BLaER1 treated with 17β-estradiol and CSF1 and Interleukin-3, amounts not matched to agents 10 nM and 100 nM (cell line): ENCODE measurements around the gene NQO2.
A peak's percentile ranks its signal among the peaks of the same experiment; 100 is the strongest.
"Not testable (repeated sequence)": the region's sequence is repeated elsewhere in the genome, so short reads cannot be mapped to it uniquely, and the experiment has no call there.

Experiments
- H3K27ac ChIP-seq, 11 experiments: shearing (Covaris generic); formaldehyde crosslinking; 2 replicates each; pipeline ENCODE4 v1.8.1; 2022
- H3K27me3 ChIP-seq, 11 experiments: shearing (Covaris generic); formaldehyde crosslinking; 2 replicates each; pipeline ENCODE4 v1.8.1; 2022
- H3K36me3 ChIP-seq, 11 experiments: shearing (Covaris generic); formaldehyde crosslinking; 2 replicates each; pipeline ENCODE4 v1.8.1; 2022
- H3K4me1 ChIP-seq, 10 experiments: shearing (Covaris generic); formaldehyde crosslinking; 2 replicates each; pipeline ENCODE4 v1.8.1; 2022
- H3K4me2 ChIP-seq, 11 experiments: shearing (Covaris generic); formaldehyde crosslinking; 2 replicates each; pipeline ENCODE4 v1.8.1; 2022
- H3K4me3 ChIP-seq, 10 experiments: shearing (Covaris generic); formaldehyde crosslinking; 2 replicates each; pipeline ENCODE4 v1.8.1; 2022
- H3K9ac ChIP-seq, 11 experiments: shearing (Covaris generic); formaldehyde crosslinking; 2 replicates each; pipeline ENCODE4 v1.8.1; 2022
- H3K9me3 ChIP-seq, 11 experiments: shearing (Covaris generic); formaldehyde crosslinking; replicated peaks in 1 of 11; 2 replicates each; pipeline ENCODE4 v1.8.1; 2022
- H4K20me1 ChIP-seq, 11 experiments: shearing (Covaris generic); formaldehyde crosslinking; 2 replicates each; pipeline ENCODE4 v1.8.1; 2022
- Cebpa-rat ChIP-seq, 11 experiments: shearing (Covaris generic); IDR thresholded peaks; 2 replicates each; pipeline ENCODE4 v1.8.1; 2022

NQO2 gene

GRCh38 chr6:3017304-3017703, 17.6 kb downstream of the NQO2 start:
- Histone ChIP-seq H3K27ac (no peak overlapping the region), H3K4me1 (peaks cover 8 to 49% (median 25%) of the 10 kb centered on the region in 10 experiments), H3K36me3 (peaks cover 8 to 65% (median 55%) of the 10 kb centered on the region in 11 experiments), H3K4me3 (no peak overlapping the region), H3K9ac (no peak overlapping the region), H3K9me3 (peaks cover 4 to 10% (median 5%) of the 10 kb centered on the region in 11 experiments), H3K27me3 (no peaks in the 10 kb centered on the region), H4K20me1 (no peaks in the 10 kb centered on the region), H3K4me2 (no peak overlapping the region)
- no peak for TF ChIP-seq Cebpa-rat (IDR thresholded peaks at IDR 0.05)

GRCh38 chr6:3019065-3019464, 19.4 kb downstream of the NQO2 start:
- Histone ChIP-seq H3K9me3 (no peaks in the 10 kb centered on the region), H4K20me1 (no peaks in the 10 kb centered on the region), H3K4me3 (no peak overlapping the region), H3K27ac (no peak overlapping the region), H3K4me2 (peak overlapping the region in 4 of 11 experiments; percentile 19 to 57 (median 44); a peak in 7 of 22 replicates), H3K4me1 (peaks cover 22 to 52% (median 30%) of the 10 kb centered on the region in 10 experiments), H3K9ac (0 out of 22 replicates have a peak overlapping the region, but pooled peaks of 1 of the 11 experiments have one; percentile 19), H3K27me3 (no peaks in the 10 kb centered on the region), H3K36me3 (peaks cover 0 to 54% (median 40%) of the 10 kb centered on the region in 11 experiments; a peak in 17 of 22 replicates)
- TF ChIP-seq Cebpa-rat (IDR thresholded peaks at IDR 0.05) = no peak

GRCh38 chr6:3019749-3020320, 20.1 kb downstream of the NQO2 start:
- TF ChIP-seq Cebpa-rat (IDR thresholded peaks at IDR 0.05) = no peak
- Histone ChIP-seq H3K4me2 (peak overlapping the region in 4 of 11 experiments; percentile 19 to 57 (median 44); a peak in 8 of 22 replicates), H3K36me3 (peaks cover 0 to 46% (median 33%) of the 10 kb centered on the region in 11 experiments; a peak in 16 of 22 replicates), H3K9me3 (no peaks in the 10 kb centered on the region), H3K4me3 (no peak overlapping the region), H3K9ac (0 out of 22 replicates have a peak overlapping the region, but pooled peaks of 1 of the 11 experiments have one; percentile 19), H3K27me3 (no peaks in the 10 kb centered on the region), H3K27ac (no peak overlapping the region), H4K20me1 (no peaks in the 10 kb centered on the region), H3K4me1 (peaks cover 30 to 55% (median 37%) of the 10 kb centered on the region in 10 experiments)

- H3K27me3 ChIP-seq, H3K4me3 ChIP-seq, H3K27ac ChIP-seq, H3K9me3 ChIP-seq, H3K9ac ChIP-seq, H4K20me1 ChIP-seq: not testable (repeated sequence)
- Histone ChIP-seq H3K4me1 (peaks cover 43 to 68% (median 49%) of the 10 kb centered on the region in 10 experiments), H3K4me2 (peak overlapping the region in 5 of 11 experiments; percentile 91 to 99 (median 95); a peak in 8 of 22 replicates), H3K36me3 (peaks cover 0 to 35% (median 24%) of the 10 kb centered on the region in 11 experiments; a peak in 15 of 22 replicates)
Measured at GRCh38 chr6:3020976-3021598, 21.4 kb downstream of the NQO2 start.

- no peak for TF ChIP-seq Cebpa-rat (IDR thresholded peaks at IDR 0.05)
- H3K4me2 ChIP-seq = peak overlapping the region; percentile 78 to 99 (median 94)
- peaks cover 60 to 87% (median 67%) of the 10 kb centered on the region in 10 experiments for H3K4me1 ChIP-seq
- no peaks in the 10 kb centered on the region for H3K9me3 ChIP-seq
- H4K20me1 ChIP-seq = no peaks in the 10 kb centered on the region
- H3K27ac ChIP-seq = peak overlapping the region; percentile 79 to 95 (median 91)
- H3K27me3 ChIP-seq = no peaks in the 10 kb centered on the region
- peaks cover 0 to 19% (median 10%) of the 10 kb centered on the region in 11 experiments; a peak in 12 of 22 replicates for H3K36me3 ChIP-seq
- peak overlapping the region; percentile 72 to 85 (median 81) for H3K9ac ChIP-seq
- H3K4me3 ChIP-seq = peak overlapping the region; percentile 52 to 72 (median 62)
Measured at GRCh38 chr6:3022765-3023662, 23.3 kb downstream of the NQO2 start.

GRCh38 chr6:3023663-3024483, 24.2 kb downstream of the NQO2 start:
- H3K4me1 ChIP-seq = peaks cover 60 to 89% (median 71%) of the 10 kb centered on the region in 10 experiments
- H3K4me3 ChIP-seq = peak overlapping the region; percentile 52 to 72 (median 62)
- H4K20me1 ChIP-seq = no peaks in the 10 kb centered on the region
- peak overlapping the region; percentile 78 to 99 (median 94) for H3K4me2 ChIP-seq
- no peaks in the 10 kb centered on the region for H3K27me3 ChIP-seq
- H3K9ac ChIP-seq = peak overlapping the region; percentile 72 to 85 (median 81)
- H3K9me3 ChIP-seq = no peaks in the 10 kb centered on the region
- no peak for TF ChIP-seq Cebpa-rat (IDR thresholded peaks at IDR 0.05)
- peaks cover 0 to 19% (median 10%) of the 10 kb centered on the region in 11 experiments; a peak in 12 of 22 replicates for H3K36me3 ChIP-seq
- H3K27ac ChIP-seq = peak overlapping the region; percentile 79 to 95 (median 91)

GRCh38 chr6:3026791-3027626, 27.3 kb downstream of the NQO2 start:
- Histone ChIP-seq H3K9ac (peak overlapping the region; percentile 58 to 84 (median 74); a peak in 21 of 22 replicates), H4K20me1 (no peaks in the 10 kb centered on the region), H3K27ac (peak overlapping the region; percentile 75 to 95 (median 91)), H3K27me3 (no peaks in the 10 kb centered on the region), H3K9me3 (no peaks in the 10 kb centered on the region), H3K36me3 (no peaks in the 10 kb centered on the region), H3K4me3 (peak overlapping the region in 7 of 10 experiments; percentile 5 to 43 (median 34); a peak in 11 of 20 replicates), H3K4me1 (peaks cover 55 to 67% (median 60%) of the 10 kb centered on the region in 10 experiments), H3K4me2 (peak overlapping the region; percentile 78 to 99 (median 94))
- TF ChIP-seq Cebpa-rat (IDR thresholded peaks at IDR 0.05) = no peak

- Histone ChIP-seq H3K27ac (peak overlapping the region in 4 of 11 experiments; percentile 75 to 95 (median 90); a peak in 5 of 22 replicates), H3K4me1 (peaks cover 44 to 55% (median 49%) of the 10 kb centered on the region in 10 experiments), H3K4me2 (peak overlapping the region in 6 of 11 experiments; percentile 91 to 99 (median 96); a peak in 11 of 22 replicates)
- H3K9me3 ChIP-seq, H4K20me1 ChIP-seq, H3K36me3 ChIP-seq, H3K9ac ChIP-seq, H3K27me3 ChIP-seq, H3K4me3 ChIP-seq: not testable (repeated sequence)
Measured at GRCh38 chr6:3028156-3028555, 28.5 kb downstream of the NQO2 start.
